HCT116 (cell line): Measurements from ENCODE around the gene GLT8D2. TPM values are rescaled to one million over a fixed set of nuclear protein-coding genes. Genes with fewer than 3 reads are reported as not detected.

ENCODE experiments used
- ATAC-seq: fragments of 200-7000 bp; cut with Tn5 transposase; 2 replicates; pipeline ENCODE4 v1.9.1; 2020; ENCODE audit warnings: mild to moderate bottlenecking, moderate library complexity
- BruUV-seq: library from RNA; stranded (reverse); fragments of 400-500 nt; replicated peaks from 2 replicates; lab custom pipeline; 2021; lab: Mats Ljungman, UMichigan
- CTCF ChIA-PET: fragments of 300-600 bp; sonication (Branson Sonifier 250); formaldehyde crosslinking; loops from one replicate; lab custom pipeline; 2021; ENCODE audit warnings: antibody characterized with exemption; lab: Charles Lee
- POLR2A ChIA-PET: fragments of 300-600, 350-600 bp; sonication (Branson Sonifier 250); formaldehyde crosslinking; loops from one replicate; lab custom pipeline; 2021; ENCODE audit warnings: antibody characterized with exemption; lab: Charles Lee
- RAD21 ChIA-PET, 2 experiments: fragments of 300-600 bp; sonication (Branson Sonifier 250); formaldehyde crosslinking; loops; one replicate each; lab custom pipeline; 2023; ENCODE audit warnings: low total read pairs in 2 of 2; ENCODE audit not compliant: uncharacterized antibody in 2 of 2, unreplicated experiment in 2 of 2, low non-redundant PET in 1 of 2; lab: Charles Lee
- DNase-seq: peaks from one replicate; pipeline ENCODE4 v3.0.0-alpha.2; 2010; ENCODE audit warnings: low read depth, low spot score
- H2AFZ ChIP-seq: fragments of 200-600 bp; shearing (Covaris generic), sonication (generic); 2 replicates; pipeline ENCODE4 v1.6.1; 2017; ENCODE audit warnings: low read depth, mixed run types, mixed read lengths, antibody characterized with exemption, low read length; ENCODE audit not compliant: poor library complexity, severe bottlenecking
- H3K27ac ChIP-seq: 2 replicates; pipeline ENCODE4 v1.5.1; 2012; ENCODE audit warnings: low read depth, low read length
- H3K27me3 ChIP-seq: fragments of 200-600 bp; sonication (generic); 2 replicates; pipeline ENCODE4 v1.6.1; 2016; ENCODE audit warnings: mixed run types, low read length, mixed read lengths; ENCODE audit not compliant: insufficient read depth
- H3K36me3 ChIP-seq, 2 experiments: fragments of 200-500 bp in 1 of 2; fragments of 200-600 bp in 1 of 2; sonication (Bioruptor generic) in 1 of 2; sonication (generic) in 1 of 2; 2 replicates each; pipeline versions ENCODE4 v1.5.1 to v1.6.1; 2014 to 2016; ENCODE audit warnings: low read length in 2 of 2, inconsistent platforms in 1 of 2, mixed read lengths in 1 of 2, mixed run types in 1 of 2; ENCODE audit not compliant: insufficient read depth in 2 of 2, control insufficient read depth in 1 of 2
- H3K4me1 ChIP-seq, 2 experiments: fragments of 200-600 bp in 1 of 2; sonication (generic) in 1 of 2; 2 replicates each; pipeline versions ENCODE4 v1.5.1 to v1.6.1; 2012 to 2017; ENCODE audit warnings: low read length in 2 of 2, inconsistent platforms in 1 of 2, mild to moderate bottlenecking in 1 of 2, mixed read lengths in 1 of 2, mixed run types in 1 of 2, moderate library complexity in 1 of 2; ENCODE audit not compliant: insufficient read depth in 2 of 2, control insufficient read depth in 1 of 2
- H3K4me2 ChIP-seq: fragments of 200-600 bp; sonication (generic); 2 replicates; pipeline ENCODE4 v1.6.1; 2017; ENCODE audit warnings: mixed run types, low read length, mixed read lengths
- H3K4me3 ChIP-seq, 2 experiments: fragments of 200-600 bp in 1 of 2; sonication (generic) in 1 of 2; replicated peaks in 1 of 2; 2 replicates each; pipeline ENCODE4 v1.5.1; 2011 to 2016; ENCODE audit warnings: low read length in 2 of 2, control low read depth in 1 of 2, low read depth in 1 of 2, mild to moderate bottlenecking in 1 of 2, mixed read lengths in 1 of 2, mixed run types in 1 of 2
- H3K79me2 ChIP-seq: fragments of 200-600 bp; sonication (generic); 2 replicates; pipeline ENCODE4 v1.6.1; 2017; ENCODE audit warnings: mild to moderate bottlenecking, mixed run types, low read length, moderate library complexity, mixed read lengths; ENCODE audit not compliant: insufficient read depth
- H3K9ac ChIP-seq: fragments of 200-600 bp; sonication (generic); 2 replicates; pipeline ENCODE4 v1.6.1; 2016; ENCODE audit warnings: low read length, mixed read lengths
- H3K9me2 ChIP-seq: fragments of 200-600 bp; sonication (generic), shearing (Covaris generic); 2 replicates; pipeline ENCODE4 v1.6.1; 2017; ENCODE audit warnings: mixed run types, mild to moderate bottlenecking, moderate library complexity; ENCODE audit not compliant: insufficient read depth
- H3K9me3 ChIP-seq, 2 experiments: fragments of 200-500 bp in 1 of 2; fragments of 200-600 bp in 1 of 2; sonication (Bioruptor generic) in 1 of 2; sonication (generic) in 1 of 2; 2 replicates each; pipeline ENCODE4 v1.6.1; 2014 to 2017; ENCODE audit warnings: low read length in 2 of 2, mixed read lengths in 2 of 2, inconsistent platforms in 1 of 2, low read depth in 1 of 2, mild to moderate bottlenecking in 1 of 2, mixed run types in 1 of 2, moderate library complexity in 1 of 2; ENCODE audit not compliant: control insufficient read depth in 1 of 2, insufficient read depth in 1 of 2
- H4K20me1 ChIP-seq: fragments of 200-600 bp; sonication (generic), shearing (Covaris generic); 2 replicates; pipeline ENCODE4 v1.6.1; 2017; ENCODE audit warnings: mixed run types, mild to moderate bottlenecking, moderate library complexity; ENCODE audit not compliant: insufficient read depth
- ATF3 ChIP-seq: IDR thresholded peaks from 2 replicates; pipeline ENCODE4 v1.6.1; 2012
- CBX3 ChIP-seq: IDR thresholded peaks from 2 replicates; pipeline ENCODE4 v1.6.1; 2012; ENCODE audit warnings: low read depth
- CEBPB ChIP-seq: IDR thresholded peaks from 2 replicates; pipeline ENCODE4 v1.6.1; 2012; ENCODE audit warnings: low read depth
- CTCF ChIP-seq, 3 experiments: fragments of 200-600 bp in 1 of 3; sonication (generic) in 1 of 3; IDR thresholded peaks in 2 of 3; conservative IDR thresholded peaks in 1 of 3; 2 replicates each; pipeline ENCODE4 v1.5.1; 2012 to 2017; ENCODE audit warnings: low read depth in 2 of 3, low read length in 2 of 3, antibody characterized with exemption in 1 of 3, borderline replicate concordance in 1 of 3, control low read depth in 1 of 3, mild to moderate bottlenecking in 1 of 3, mixed read lengths in 1 of 3, mixed run types in 1 of 3, moderate library complexity in 1 of 3; ENCODE audit not compliant: insufficient read depth in 1 of 3
- ELF1 ChIP-seq: IDR thresholded peaks from 2 replicates; pipeline ENCODE4 v1.6.1; 2012; ENCODE audit warnings: low read depth, borderline replicate concordance
- EZH2 ChIP-seq: fragments of 200-600 bp; sonication (generic); IDR thresholded peaks from 2 replicates; pipeline ENCODE4 v1.6.1; 2017; ENCODE audit warnings: antibody characterized with exemption, mixed run types
- EZH2phosphoT487 ChIP-seq: fragments of 200-600 bp; IDR thresholded peaks from 2 replicates; pipeline ENCODE4 v1.6.1; 2018; ENCODE audit warnings: antibody characterized with exemption, borderline replicate concordance
- POLR2A ChIP-seq: IDR thresholded peaks from 2 replicates; pipeline ENCODE4 v1.7.0; 2011; ENCODE audit warnings: borderline replicate concordance; ENCODE audit not compliant: insufficient read depth, insufficient read length; ENCODE audit errors: extremely low read depth
- RAD21 ChIP-seq: IDR thresholded peaks from 2 replicates; pipeline ENCODE4 v1.6.1; 2012; ENCODE audit warnings: low read depth, mild to moderate bottlenecking
- SIN3A ChIP-seq: IDR thresholded peaks from 2 replicates; pipeline ENCODE4 v1.6.1; 2012; ENCODE audit warnings: low read depth
- SRF ChIP-seq: IDR thresholded peaks from 2 replicates; pipeline ENCODE4 v1.6.1; 2012; ENCODE audit warnings: low read depth
- TCF7L2 ChIP-seq: IDR thresholded peaks from 2 replicates; pipeline ENCODE4 v1.7.0; 2011; ENCODE audit warnings: borderline replicate concordance, inconsistent platforms; ENCODE audit not compliant: insufficient read depth, insufficient read length; ENCODE audit errors: extremely low read depth
- YY1 ChIP-seq: IDR thresholded peaks from 2 replicates; pipeline ENCODE4 v1.6.1; 2011; ENCODE audit warnings: low read length, low read depth, moderate library complexity, mild to moderate bottlenecking; ENCODE audit not compliant: insufficient replicate concordance; ENCODE audit errors: extremely low read depth
- ZBTB33 ChIP-seq: IDR thresholded peaks from 2 replicates; pipeline ENCODE4 v1.6.1; 2011; ENCODE audit warnings: mild to moderate bottlenecking, low read length, moderate library complexity; ENCODE audit not compliant: insufficient replicate concordance; ENCODE audit errors: extremely low read depth
- ZFX ChIP-seq: fragments of 450-650 bp; IDR thresholded peaks from 2 replicates; pipeline ENCODE4 v1.6.1; 2017
- ZNF274 ChIP-seq: fragments of 200-500 bp; sonication (Bioruptor generic); IDR thresholded peaks from 2 replicates; pipeline ENCODE4 v1.6.1; 2014; ENCODE audit warnings: mild to moderate bottlenecking, low read depth, low read length, inconsistent platforms
- intact Hi-C: fragments of 100-400 bp; cut with micrococcal nuclease; formaldehyde crosslinking; loops from 2 replicates; pipeline ENCODE4 v1.10.0; 2022
- total RNA-seq: library from RNA; stranded (reverse); gene quantifications from one replicate; pipeline ENCODE4 v1.2.1, GENCODE V29; 2021; ENCODE audit not compliant: unreplicated experiment

The GLT8D2 gene
- total RNA-seq, 1 experiment from 2014 or later = 4.8 TPM

- H3K9me2 ChIP-seq = no peaks in the 10 kb centered on the region
- no peak overlapping the region for H2AFZ ChIP-seq
- 0 out of 4 replicates have a peak, but pooled peaks cover 4 to 6% of the 10 kb centered on the region in 2 experiments for H3K36me3 ChIP-seq
- H3K27ac ChIP-seq = no peak overlapping the region
- POLR2A ChIA-PET = no interaction called here
- H4K20me1 ChIP-seq = no peaks in the 10 kb centered on the region
- H3K4me3 ChIP-seq = no peak overlapping the region
- BruUV-seq = no TSS peak
- no peak overlapping the region for H3K9ac ChIP-seq
- H3K9me3 ChIP-seq = no peaks in the 10 kb centered on the region
- intact Hi-C loops = loop anchor here (5.0 kb wide), 1 partner anchor 92 kb away; no protein-coding TSS in a partner anchor
- CTCF ChIA-PET = no interaction called here
- H3K79me2 ChIP-seq = peaks cover 98% of the 10 kb centered on the region
- peaks cover 2 to 20% of the 10 kb centered on the region in 2 experiments; a peak in 3 of 4 replicates for H3K4me1 ChIP-seq
- H3K4me2 ChIP-seq = no peak overlapping the region
- DNase-seq = no peak
- no peak for ATAC-seq
- RAD21 ChIA-PET = no interaction called here
- no peaks in the 10 kb centered on the region for H3K27me3 ChIP-seq
- TF ChIP-seq ATF3 (no peak), EZH2phosphoT487 (no peak), RAD21 (no peak), CEBPB (no peak), EZH2 (no peak), CTCF (IDR thresholded peaks at IDR 0.05 in 2 of 3, conservative IDR thresholded peaks at IDR 0.05 in 1 of 3; ENCODE audit: borderline replicate concordance in 1 of 3, insufficient read depth in 1 of 3, low read depth in 2 of 3, low read length in 2 of 3) (no peak), ELF1 (no peak), ZFX (no peak), SRF (no peak), CBX3 (no peak), YY1 (no peak), ZNF274 (no peak), SIN3A (no peak), POLR2A (no peak), ZBTB33 (no peak), TCF7L2 (no peak)
These were observed 80.6 kb downstream of the GLT8D2 start for GRCh38 chr12:103969391-103969790.
